DMS114 treated with DMSO at 0.1 percent for 48 hours (cell line): ENCODE data around the gene ACP1.

Experiments
- DNase-seq: peaks from one replicate; lab custom pipeline; 2025; ENCODE audit not compliant: unreplicated experiment; lab: John Stamatoyannopoulos, UW

ACP1 gene

GRCh38 chr2:254241-254640 is 10.5 kb upstream of the ACP1 start:
- DNase-seq, result no peak

- no peak for DNase-seq
Measured at GRCh38 chr2:255195-255594, 9.6 kb upstream of the ACP1 start.

GRCh38 chr2:256094-256493 is 8.7 kb upstream of the ACP1 start:
- no peak for DNase-seq

- no peak for DNase-seq
Measured at GRCh38 chr2:257429-257828, 7.3 kb upstream of the ACP1 start.

- no peak for DNase-seq
Measured at GRCh38 chr2:257842-258241, 6.9 kb upstream of the ACP1 start.

- no peak for DNase-seq
Measured at GRCh38 chr2:258933-259332, 5.8 kb upstream of the ACP1 start.

- no peak for DNase-seq
Measured at GRCh38 chr2:259789-260331, 4.9 kb upstream of the ACP1 start.

GRCh38 chr2:260507-261161 is 4.1 kb upstream of the ACP1 start:
- no peak for DNase-seq

GRCh38 chr2:262117-262516 is 2.6 kb upstream of the ACP1 start:
- DNase-seq, result no peak

- no peak for DNase-seq
Measured at GRCh38 chr2:263022-263738, 1.6 kb upstream of the ACP1 start.

- no peak for DNase-seq
Measured at GRCh38 chr2:263774-264492, 814 bp upstream of the ACP1 start, which contains the start of gene SH3YL1. TSS of gene SH3YL1 (minus strand) at chr2:264032. CDS start at chr2:263984, 48 bp downstream.

GRCh38 chr2:268323-268722 is 3.6 kb downstream of the ACP1 start:
- no peak for DNase-seq

GRCh38 chr2:269356-270030 is 4.7 kb downstream of the ACP1 start:
- DNase-seq, result no peak

GRCh38 chr2:270861-271260 is 6.1 kb downstream of the ACP1 start:
- no peak for DNase-seq

- DNase-seq, result no peak
Measured at GRCh38 chr2:271917-272316, 7.2 kb downstream of the ACP1 start.

GRCh38 chr2:273333-273732 is 8.6 kb downstream of the ACP1 start:
- no peak for DNase-seq

GRCh38 chr2:274503-274902 is 9.8 kb downstream of the ACP1 start:
- no peak for DNase-seq

- DNase-seq, result no peak
Measured at GRCh38 chr2:275466-275865, 10.7 kb downstream of the ACP1 start.

- DNase-seq, result no peak
Measured at GRCh38 chr2:278312-278926, 13.7 kb downstream of the ACP1 start.

GRCh38 chr2:278927-279320 is 14.2 kb downstream of the ACP1 start:
- DNase-seq, result no peak

GRCh38 chr2:279366-279765 is 14.6 kb downstream of the ACP1 start:
- DNase-seq, result no peak
